HCT116 (cell line): ENCODE results near the gene ZNF282. TPM values are rescaled to one million over a fixed set of nuclear protein-coding genes. Genes with fewer than 3 reads are reported as not detected.

Experiments used
- ATAC-seq: fragments of 200-7000 bp; cut with Tn5 transposase; 2 replicates; pipeline ENCODE4 v1.9.1; 2020; ENCODE audit warnings: mild to moderate bottlenecking, moderate library complexity
- BruUV-seq: library from RNA; stranded (reverse); fragments of 400-500 nt; replicated peaks from 2 replicates; lab custom pipeline; 2021; lab: Mats Ljungman, UMichigan
- CTCF ChIA-PET: fragments of 300-600 bp; sonication (Branson Sonifier 250); formaldehyde crosslinking; loops from one replicate; lab custom pipeline; 2021; ENCODE audit warnings: antibody characterized with exemption; lab: Charles Lee
- POLR2A ChIA-PET: fragments of 300-600, 350-600 bp; sonication (Branson Sonifier 250); formaldehyde crosslinking; loops from one replicate; lab custom pipeline; 2021; ENCODE audit warnings: antibody characterized with exemption; lab: Charles Lee
- RAD21 ChIA-PET, 2 experiments: fragments of 300-600 bp; sonication (Branson Sonifier 250); formaldehyde crosslinking; loops; one replicate each; lab custom pipeline; 2023; ENCODE audit warnings: low total read pairs in 2 of 2; ENCODE audit not compliant: uncharacterized antibody in 2 of 2, unreplicated experiment in 2 of 2, low non-redundant PET in 1 of 2; lab: Charles Lee
- DNase-seq: peaks from one replicate; pipeline ENCODE4 v3.0.0-alpha.2; 2010; ENCODE audit warnings: low read depth, low spot score
- H2AFZ ChIP-seq: fragments of 200-600 bp; shearing (Covaris generic), sonication (generic); 2 replicates; pipeline ENCODE4 v1.6.1; 2017; ENCODE audit warnings: low read depth, mixed run types, mixed read lengths, antibody characterized with exemption, low read length; ENCODE audit not compliant: poor library complexity, severe bottlenecking
- H3K27ac ChIP-seq: 2 replicates; pipeline ENCODE4 v1.5.1; 2012; ENCODE audit warnings: low read depth, low read length
- H3K27me3 ChIP-seq: fragments of 200-600 bp; sonication (generic); 2 replicates; pipeline ENCODE4 v1.6.1; 2016; ENCODE audit warnings: mixed run types, low read length, mixed read lengths; ENCODE audit not compliant: insufficient read depth
- H3K36me3 ChIP-seq, 2 experiments: fragments of 200-500 bp in 1 of 2; fragments of 200-600 bp in 1 of 2; sonication (Bioruptor generic) in 1 of 2; sonication (generic) in 1 of 2; 2 replicates each; pipeline versions ENCODE4 v1.5.1 to v1.6.1; 2014 to 2016; ENCODE audit warnings: low read length in 2 of 2, inconsistent platforms in 1 of 2, mixed read lengths in 1 of 2, mixed run types in 1 of 2; ENCODE audit not compliant: insufficient read depth in 2 of 2, control insufficient read depth in 1 of 2
- H3K4me1 ChIP-seq, 2 experiments: fragments of 200-600 bp in 1 of 2; sonication (generic) in 1 of 2; 2 replicates each; pipeline versions ENCODE4 v1.5.1 to v1.6.1; 2012 to 2017; ENCODE audit warnings: low read length in 2 of 2, inconsistent platforms in 1 of 2, mild to moderate bottlenecking in 1 of 2, mixed read lengths in 1 of 2, mixed run types in 1 of 2, moderate library complexity in 1 of 2; ENCODE audit not compliant: insufficient read depth in 2 of 2, control insufficient read depth in 1 of 2
- H3K4me2 ChIP-seq: fragments of 200-600 bp; sonication (generic); 2 replicates; pipeline ENCODE4 v1.6.1; 2017; ENCODE audit warnings: mixed run types, low read length, mixed read lengths
- H3K4me3 ChIP-seq, 2 experiments: fragments of 200-600 bp in 1 of 2; sonication (generic) in 1 of 2; replicated peaks in 1 of 2; 2 replicates each; pipeline ENCODE4 v1.5.1; 2011 to 2016; ENCODE audit warnings: low read length in 2 of 2, control low read depth in 1 of 2, low read depth in 1 of 2, mild to moderate bottlenecking in 1 of 2, mixed read lengths in 1 of 2, mixed run types in 1 of 2
- H3K79me2 ChIP-seq: fragments of 200-600 bp; sonication (generic); 2 replicates; pipeline ENCODE4 v1.6.1; 2017; ENCODE audit warnings: mild to moderate bottlenecking, mixed run types, low read length, moderate library complexity, mixed read lengths; ENCODE audit not compliant: insufficient read depth
- H3K9ac ChIP-seq: fragments of 200-600 bp; sonication (generic); 2 replicates; pipeline ENCODE4 v1.6.1; 2016; ENCODE audit warnings: low read length, mixed read lengths
- H3K9me2 ChIP-seq: fragments of 200-600 bp; sonication (generic), shearing (Covaris generic); 2 replicates; pipeline ENCODE4 v1.6.1; 2017; ENCODE audit warnings: mixed run types, mild to moderate bottlenecking, moderate library complexity; ENCODE audit not compliant: insufficient read depth
- H3K9me3 ChIP-seq, 2 experiments: fragments of 200-500 bp in 1 of 2; fragments of 200-600 bp in 1 of 2; sonication (Bioruptor generic) in 1 of 2; sonication (generic) in 1 of 2; 2 replicates each; pipeline ENCODE4 v1.6.1; 2014 to 2017; ENCODE audit warnings: low read length in 2 of 2, mixed read lengths in 2 of 2, inconsistent platforms in 1 of 2, low read depth in 1 of 2, mild to moderate bottlenecking in 1 of 2, mixed run types in 1 of 2, moderate library complexity in 1 of 2; ENCODE audit not compliant: control insufficient read depth in 1 of 2, insufficient read depth in 1 of 2
- H4K20me1 ChIP-seq: fragments of 200-600 bp; sonication (generic), shearing (Covaris generic); 2 replicates; pipeline ENCODE4 v1.6.1; 2017; ENCODE audit warnings: mixed run types, mild to moderate bottlenecking, moderate library complexity; ENCODE audit not compliant: insufficient read depth
- CBX3 ChIP-seq: IDR thresholded peaks from 2 replicates; pipeline ENCODE4 v1.6.1; 2012; ENCODE audit warnings: low read depth
- CEBPB ChIP-seq: IDR thresholded peaks from 2 replicates; pipeline ENCODE4 v1.6.1; 2012; ENCODE audit warnings: low read depth
- EGR1 ChIP-seq: IDR thresholded peaks from 2 replicates; pipeline ENCODE4 v1.6.1; 2012; ENCODE audit warnings: low read depth
- ELF1 ChIP-seq: IDR thresholded peaks from 2 replicates; pipeline ENCODE4 v1.6.1; 2012; ENCODE audit warnings: low read depth, borderline replicate concordance
- EZH2 ChIP-seq: fragments of 200-600 bp; sonication (generic); IDR thresholded peaks from 2 replicates; pipeline ENCODE4 v1.6.1; 2017; ENCODE audit warnings: antibody characterized with exemption, mixed run types
- EZH2phosphoT487 ChIP-seq: fragments of 200-600 bp; IDR thresholded peaks from 2 replicates; pipeline ENCODE4 v1.6.1; 2018; ENCODE audit warnings: antibody characterized with exemption, borderline replicate concordance
- JUND ChIP-seq: IDR thresholded peaks from 2 replicates; pipeline ENCODE4 v1.6.1; 2012
- POLR2A ChIP-seq: IDR thresholded peaks from 2 replicates; pipeline ENCODE4 v1.7.0; 2011; ENCODE audit warnings: borderline replicate concordance; ENCODE audit not compliant: insufficient read depth, insufficient read length; ENCODE audit errors: extremely low read depth
- POLR2AphosphoS5 ChIP-seq: IDR thresholded peaks from 2 replicates; pipeline ENCODE4 v1.6.1; 2011; ENCODE audit warnings: mild to moderate bottlenecking, low read depth, low read length, moderate library complexity
- RAD21 ChIP-seq: IDR thresholded peaks from 2 replicates; pipeline ENCODE4 v1.6.1; 2012; ENCODE audit warnings: low read depth, mild to moderate bottlenecking
- SIN3A ChIP-seq: IDR thresholded peaks from 2 replicates; pipeline ENCODE4 v1.6.1; 2012; ENCODE audit warnings: low read depth
- SP1 ChIP-seq: IDR thresholded peaks from 2 replicates; pipeline ENCODE4 v1.6.1; 2012; ENCODE audit warnings: low read depth
- SRF ChIP-seq: IDR thresholded peaks from 2 replicates; pipeline ENCODE4 v1.6.1; 2012; ENCODE audit warnings: low read depth
- YY1 ChIP-seq: IDR thresholded peaks from 2 replicates; pipeline ENCODE4 v1.6.1; 2011; ENCODE audit warnings: low read length, low read depth, moderate library complexity, mild to moderate bottlenecking; ENCODE audit not compliant: insufficient replicate concordance; ENCODE audit errors: extremely low read depth
- ZNF274 ChIP-seq: fragments of 200-500 bp; sonication (Bioruptor generic); IDR thresholded peaks from 2 replicates; pipeline ENCODE4 v1.6.1; 2014; ENCODE audit warnings: mild to moderate bottlenecking, low read depth, low read length, inconsistent platforms
- intact Hi-C: fragments of 100-400 bp; cut with micrococcal nuclease; formaldehyde crosslinking; loops from 2 replicates; pipeline ENCODE4 v1.10.0; 2022
- total RNA-seq: library from RNA; stranded (reverse); gene quantifications from one replicate; pipeline ENCODE4 v1.2.1, GENCODE V29; 2021; ENCODE audit not compliant: unreplicated experiment
- TF ChIP-seq, protein P1 (sequence below), 3 experiments: fragments of 200-600 bp in 1 of 3; sonication (generic) in 1 of 3; IDR thresholded peaks in 2 of 3; conservative IDR thresholded peaks in 1 of 3; 2 replicates each; pipeline ENCODE4 v1.5.1; 2012 to 2017; ENCODE audit warnings: low read depth in 2 of 3, low read length in 2 of 3, antibody characterized with exemption in 1 of 3, borderline replicate concordance in 1 of 3, control low read depth in 1 of 3, mild to moderate bottlenecking in 1 of 3, mixed read lengths in 1 of 3, mixed run types in 1 of 3, moderate library complexity in 1 of 3; ENCODE audit not compliant: insufficient read depth in 1 of 3
- TF ChIP-seq, protein P2 (sequence below): IDR thresholded peaks from 2 replicates; pipeline ENCODE4 v1.6.1; 2012; ENCODE audit warnings: low read depth
- TF ChIP-seq, protein P3 (sequence below): IDR thresholded peaks from 2 replicates; pipeline ENCODE4 v1.6.1; 2011; ENCODE audit warnings: mild to moderate bottlenecking, low read length, moderate library complexity; ENCODE audit not compliant: insufficient replicate concordance; ENCODE audit errors: extremely low read depth
- TF ChIP-seq, protein P4 (sequence below): IDR thresholded peaks from 2 replicates; pipeline ENCODE4 v1.6.1; 2012

Gene ZNF282
- total RNA-seq, 1 experiment from 2014 or later, result 30.4 TPM

DNA sequence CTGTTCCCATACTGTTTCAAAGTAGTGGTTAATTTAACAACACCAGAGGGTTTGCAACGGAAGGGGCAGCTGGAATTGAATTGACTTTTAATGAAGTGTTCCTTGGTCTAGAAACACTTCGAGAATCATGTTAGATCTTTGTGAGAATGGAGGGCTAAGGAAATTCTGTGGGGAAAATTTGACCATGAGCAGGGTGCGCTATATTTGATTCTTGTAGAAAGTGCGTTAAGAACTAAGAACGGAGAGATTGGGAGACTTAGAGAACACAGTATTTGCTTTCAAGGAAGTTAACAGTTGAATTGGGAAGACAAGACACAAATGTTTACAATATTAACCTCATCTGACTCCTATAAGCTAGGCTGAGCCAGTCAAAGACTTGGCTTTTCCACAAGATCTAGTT is 45.3 kb downstream of the ZNF282 start:
- peak overlapping the region; percentile 73 for H3K9ac ChIP-seq
- intact Hi-C loops, result no loop called here
- no peak for ATAC-seq
- no peak for DNase-seq
- TSS peak; percentile 69 for BruUV-seq
- H3K4me2 ChIP-seq, result peak overlapping the region; percentile 82
- H3K79me2 ChIP-seq, result peaks cover 43% of the 10 kb centered on the region
- POLR2A ChIA-PET, result interaction anchor here (0.9 kb wide), 1 partner anchor 8 kb away, joined by 3 read pairs; no protein-coding TSS in a partner anchor
- H3K9me2 ChIP-seq, result no peaks in the 10 kb centered on the region
- TF ChIP-seq POLR2A, result no peak
- TF ChIP-seq, protein P1, sequence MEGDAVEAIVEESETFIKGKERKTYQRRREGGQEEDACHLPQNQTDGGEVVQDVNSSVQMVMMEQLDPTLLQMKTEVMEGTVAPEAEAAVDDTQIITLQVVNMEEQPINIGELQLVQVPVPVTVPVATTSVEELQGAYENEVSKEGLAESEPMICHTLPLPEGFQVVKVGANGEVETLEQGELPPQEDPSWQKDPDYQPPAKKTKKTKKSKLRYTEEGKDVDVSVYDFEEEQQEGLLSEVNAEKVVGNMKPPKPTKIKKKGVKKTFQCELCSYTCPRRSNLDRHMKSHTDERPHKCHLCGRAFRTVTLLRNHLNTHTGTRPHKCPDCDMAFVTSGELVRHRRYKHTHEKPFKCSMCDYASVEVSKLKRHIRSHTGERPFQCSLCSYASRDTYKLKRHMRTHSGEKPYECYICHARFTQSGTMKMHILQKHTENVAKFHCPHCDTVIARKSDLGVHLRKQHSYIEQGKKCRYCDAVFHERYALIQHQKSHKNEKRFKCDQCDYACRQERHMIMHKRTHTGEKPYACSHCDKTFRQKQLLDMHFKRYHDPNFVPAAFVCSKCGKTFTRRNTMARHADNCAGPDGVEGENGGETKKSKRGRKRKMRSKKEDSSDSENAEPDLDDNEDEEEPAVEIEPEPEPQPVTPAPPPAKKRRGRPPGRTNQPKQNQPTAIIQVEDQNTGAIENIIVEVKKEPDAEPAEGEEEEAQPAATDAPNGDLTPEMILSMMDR (IDR thresholded peaks at IDR 0.05 in 2 of 3, conservative IDR thresholded peaks at IDR 0.05 in 1 of 3; ENCODE audit: borderline replicate concordance in 1 of 3, insufficient read depth in 1 of 3, low read depth in 2 of 3, low read length in 2 of 3), result no peak
- no peak for TF ChIP-seq POLR2AphosphoS5
- no peak for TF ChIP-seq RAD21
- TF ChIP-seq SRF, result no peak
- no peak for TF ChIP-seq EGR1
- TF ChIP-seq, protein P2, sequence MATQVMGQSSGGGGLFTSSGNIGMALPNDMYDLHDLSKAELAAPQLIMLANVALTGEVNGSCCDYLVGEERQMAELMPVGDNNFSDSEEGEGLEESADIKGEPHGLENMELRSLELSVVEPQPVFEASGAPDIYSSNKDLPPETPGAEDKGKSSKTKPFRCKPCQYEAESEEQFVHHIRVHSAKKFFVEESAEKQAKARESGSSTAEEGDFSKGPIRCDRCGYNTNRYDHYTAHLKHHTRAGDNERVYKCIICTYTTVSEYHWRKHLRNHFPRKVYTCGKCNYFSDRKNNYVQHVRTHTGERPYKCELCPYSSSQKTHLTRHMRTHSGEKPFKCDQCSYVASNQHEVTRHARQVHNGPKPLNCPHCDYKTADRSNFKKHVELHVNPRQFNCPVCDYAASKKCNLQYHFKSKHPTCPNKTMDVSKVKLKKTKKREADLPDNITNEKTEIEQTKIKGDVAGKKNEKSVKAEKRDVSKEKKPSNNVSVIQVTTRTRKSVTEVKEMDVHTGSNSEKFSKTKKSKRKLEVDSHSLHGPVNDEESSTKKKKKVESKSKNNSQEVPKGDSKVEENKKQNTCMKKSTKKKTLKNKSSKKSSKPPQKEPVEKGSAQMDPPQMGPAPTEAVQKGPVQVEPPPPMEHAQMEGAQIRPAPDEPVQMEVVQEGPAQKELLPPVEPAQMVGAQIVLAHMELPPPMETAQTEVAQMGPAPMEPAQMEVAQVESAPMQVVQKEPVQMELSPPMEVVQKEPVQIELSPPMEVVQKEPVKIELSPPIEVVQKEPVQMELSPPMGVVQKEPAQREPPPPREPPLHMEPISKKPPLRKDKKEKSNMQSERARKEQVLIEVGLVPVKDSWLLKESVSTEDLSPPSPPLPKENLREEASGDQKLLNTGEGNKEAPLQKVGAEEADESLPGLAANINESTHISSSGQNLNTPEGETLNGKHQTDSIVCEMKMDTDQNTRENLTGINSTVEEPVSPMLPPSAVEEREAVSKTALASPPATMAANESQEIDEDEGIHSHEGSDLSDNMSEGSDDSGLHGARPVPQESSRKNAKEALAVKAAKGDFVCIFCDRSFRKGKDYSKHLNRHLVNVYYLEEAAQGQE, result no peak
- TF ChIP-seq YY1, result no peak
- no peak for TF ChIP-seq SIN3A
- TF ChIP-seq SP1, result no peak
- TF ChIP-seq ELF1, result no peak
- TF ChIP-seq CEBPB, result no peak
- no peak for TF ChIP-seq EZH2
- no peak for TF ChIP-seq ZNF274
- no peak for TF ChIP-seq EZH2phosphoT487
- TF ChIP-seq JUND, result no peak
- TF ChIP-seq, protein P3, sequence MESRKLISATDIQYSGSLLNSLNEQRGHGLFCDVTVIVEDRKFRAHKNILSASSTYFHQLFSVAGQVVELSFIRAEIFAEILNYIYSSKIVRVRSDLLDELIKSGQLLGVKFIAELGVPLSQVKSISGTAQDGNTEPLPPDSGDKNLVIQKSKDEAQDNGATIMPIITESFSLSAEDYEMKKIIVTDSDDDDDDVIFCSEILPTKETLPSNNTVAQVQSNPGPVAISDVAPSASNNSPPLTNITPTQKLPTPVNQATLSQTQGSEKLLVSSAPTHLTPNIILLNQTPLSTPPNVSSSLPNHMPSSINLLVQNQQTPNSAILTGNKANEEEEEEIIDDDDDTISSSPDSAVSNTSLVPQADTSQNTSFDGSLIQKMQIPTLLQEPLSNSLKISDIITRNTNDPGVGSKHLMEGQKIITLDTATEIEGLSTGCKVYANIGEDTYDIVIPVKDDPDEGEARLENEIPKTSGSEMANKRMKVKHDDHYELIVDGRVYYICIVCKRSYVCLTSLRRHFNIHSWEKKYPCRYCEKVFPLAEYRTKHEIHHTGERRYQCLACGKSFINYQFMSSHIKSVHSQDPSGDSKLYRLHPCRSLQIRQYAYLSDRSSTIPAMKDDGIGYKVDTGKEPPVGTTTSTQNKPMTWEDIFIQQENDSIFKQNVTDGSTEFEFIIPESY, result no peak
- TF ChIP-seq, protein P4, sequence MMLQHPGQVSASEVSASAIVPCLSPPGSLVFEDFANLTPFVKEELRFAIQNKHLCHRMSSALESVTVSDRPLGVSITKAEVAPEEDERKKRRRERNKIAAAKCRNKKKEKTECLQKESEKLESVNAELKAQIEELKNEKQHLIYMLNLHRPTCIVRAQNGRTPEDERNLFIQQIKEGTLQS, result no peak
- no peak for TF ChIP-seq CBX3
- H2AFZ ChIP-seq, result no peak overlapping the region
- H3K4me3 ChIP-seq, result peak overlapping the region; percentile 76 to 96
- H3K36me3 ChIP-seq, result no peaks in the 10 kb centered on the region; a peak in 1 of 4 replicates
- RAD21 ChIA-PET, result no interaction called here
- no peaks in the 10 kb centered on the region for H4K20me1 ChIP-seq
- H3K4me1 ChIP-seq, result peaks cover 0 to 15% of the 10 kb centered on the region in 2 experiments; a peak in 2 of 4 replicates
- H3K9me3 ChIP-seq, result 0 out of 4 replicates have a peak, but pooled peaks cover 0 to 3% of the 10 kb centered on the region in 2 experiments
- H3K27ac ChIP-seq, result no peak overlapping the region
- CTCF ChIA-PET, result no interaction called here
- no peaks in the 10 kb centered on the region for H3K27me3 ChIP-seq
